NCI-H187 (cell line): ENCODE results near the gene NSD1.

ENCODE experiments used
- DNase-seq, 2 experiments: peaks; one replicate each; lab custom pipeline; 2025; lab: John Stamatoyannopoulos, UW

Gene NSD1

DNA sequence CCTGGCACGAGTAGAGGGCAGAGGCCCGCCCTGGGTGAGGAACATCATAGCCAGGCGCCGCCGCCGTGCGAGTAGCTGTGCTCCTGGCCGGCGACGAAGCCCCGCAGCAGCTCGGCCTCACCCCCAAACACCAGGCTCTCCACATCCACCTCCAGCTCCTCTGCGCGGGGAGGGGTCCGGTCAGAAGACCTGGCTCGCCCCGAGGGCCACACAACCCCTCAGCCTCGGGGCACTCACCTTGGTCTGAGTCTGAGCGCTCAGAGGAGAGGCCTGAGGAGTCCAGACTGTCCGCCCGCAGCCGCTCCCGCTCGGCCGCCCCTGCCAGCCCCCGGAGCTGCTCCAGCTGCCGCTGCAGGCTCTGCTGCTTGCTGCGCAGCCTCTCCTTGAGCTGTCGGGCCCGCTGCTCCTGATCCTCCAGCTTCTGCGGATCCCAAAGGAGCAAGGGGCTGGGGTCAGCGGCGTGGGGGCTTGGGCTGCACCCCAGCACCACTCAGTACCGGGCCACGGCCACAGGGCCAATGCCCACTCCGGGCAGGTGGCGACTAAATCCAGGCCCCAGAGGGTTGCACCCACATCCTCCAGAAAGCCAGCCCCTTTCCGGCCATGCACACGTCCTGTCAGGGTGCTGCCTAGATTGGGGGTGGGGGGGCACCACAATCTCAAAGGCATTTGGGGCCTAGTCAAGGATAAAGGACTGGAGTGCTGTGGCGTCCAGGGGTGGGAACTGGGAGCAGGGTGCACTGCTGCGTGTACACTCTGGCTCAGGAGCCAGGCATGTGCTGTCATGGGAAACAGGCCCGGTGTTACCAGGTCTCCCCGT is 174.2 kb downstream of the NSD1 start:
- no peak for DNase-seq

DNA sequence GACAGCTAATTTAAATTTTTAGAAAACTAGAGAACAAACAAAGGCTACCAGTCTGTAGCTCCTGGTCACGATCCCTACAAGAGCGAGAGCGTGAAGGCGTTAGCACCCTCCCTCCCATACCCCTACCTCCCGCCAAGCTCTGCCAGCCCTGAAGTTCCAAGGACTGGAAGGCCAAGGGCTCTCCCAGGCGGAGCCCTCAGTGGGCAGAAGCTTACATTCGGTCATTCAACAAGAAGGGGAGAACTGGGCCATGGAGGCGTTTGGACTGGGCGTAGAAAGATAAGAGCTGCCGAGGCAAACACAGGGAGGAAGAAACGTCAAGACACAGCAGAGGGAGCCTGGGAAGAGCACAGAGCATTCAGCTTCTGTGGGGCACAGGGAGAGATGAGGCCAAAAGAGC is 175.2 kb downstream of the NSD1 start:
- DNase-seq, result no peak

DNA sequence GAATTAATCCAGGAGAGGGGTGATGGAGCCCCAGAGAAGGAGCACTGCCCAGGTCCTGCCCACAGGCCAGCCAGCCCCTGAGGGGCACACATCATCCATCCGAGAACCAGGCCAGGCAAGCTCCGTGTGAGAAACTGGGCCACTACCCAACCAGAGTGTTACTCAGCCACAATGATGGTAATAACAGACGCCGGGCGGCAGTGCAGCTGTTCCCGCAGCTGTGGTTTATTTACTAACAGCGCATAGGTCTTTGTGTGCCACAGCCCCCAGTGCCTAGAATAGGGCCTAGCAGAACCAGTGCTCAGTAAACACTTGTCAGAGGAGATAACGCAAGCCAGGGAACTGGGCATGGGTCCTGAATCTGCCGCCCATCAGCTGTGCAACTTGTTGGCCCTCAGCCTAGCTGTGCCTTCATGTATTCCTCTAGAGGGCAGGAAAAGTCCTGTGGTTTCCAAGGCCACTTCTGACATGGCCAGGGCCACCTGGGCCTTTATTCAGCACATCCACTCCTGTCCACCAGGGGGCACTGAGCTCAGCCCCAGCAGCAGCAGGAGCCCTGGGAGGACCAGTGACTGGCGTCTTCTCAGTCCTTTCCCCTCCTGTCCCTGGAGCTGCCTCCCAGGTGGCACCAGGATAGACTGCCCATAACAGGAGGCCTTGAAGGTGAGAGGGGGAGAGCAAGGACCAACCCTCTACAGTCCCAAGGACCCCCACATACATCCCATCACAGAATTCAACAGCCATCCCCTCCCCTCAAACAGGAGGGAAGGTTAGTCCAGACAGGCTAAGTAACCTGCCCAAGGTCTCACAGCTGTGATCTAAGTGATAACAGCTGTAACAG is 176.0 kb downstream of the NSD1 start:
- peak; percentile 12 to 30 for DNase-seq

DNA sequence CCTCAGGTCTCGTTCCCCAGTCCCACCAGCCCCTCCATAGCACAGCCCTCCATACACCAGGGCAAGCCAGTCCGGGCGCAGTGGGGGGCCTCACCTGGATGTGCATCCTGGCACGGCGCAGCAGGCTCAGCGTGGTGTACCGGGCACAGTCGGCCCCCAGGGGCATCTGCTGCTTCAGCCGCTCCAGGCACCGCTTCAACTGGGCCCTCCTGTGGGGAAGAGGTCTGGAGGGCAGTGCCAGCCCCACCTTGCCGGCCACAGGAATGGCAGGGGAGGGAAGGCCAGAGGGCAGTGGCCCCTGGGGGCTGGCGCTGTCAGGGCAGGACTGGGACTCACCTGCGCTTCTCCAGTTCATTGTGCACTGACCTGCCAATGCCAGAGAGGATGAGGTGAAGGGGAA is 176.8 kb downstream of the NSD1 start:
- DNase-seq, result no peak

DNA sequence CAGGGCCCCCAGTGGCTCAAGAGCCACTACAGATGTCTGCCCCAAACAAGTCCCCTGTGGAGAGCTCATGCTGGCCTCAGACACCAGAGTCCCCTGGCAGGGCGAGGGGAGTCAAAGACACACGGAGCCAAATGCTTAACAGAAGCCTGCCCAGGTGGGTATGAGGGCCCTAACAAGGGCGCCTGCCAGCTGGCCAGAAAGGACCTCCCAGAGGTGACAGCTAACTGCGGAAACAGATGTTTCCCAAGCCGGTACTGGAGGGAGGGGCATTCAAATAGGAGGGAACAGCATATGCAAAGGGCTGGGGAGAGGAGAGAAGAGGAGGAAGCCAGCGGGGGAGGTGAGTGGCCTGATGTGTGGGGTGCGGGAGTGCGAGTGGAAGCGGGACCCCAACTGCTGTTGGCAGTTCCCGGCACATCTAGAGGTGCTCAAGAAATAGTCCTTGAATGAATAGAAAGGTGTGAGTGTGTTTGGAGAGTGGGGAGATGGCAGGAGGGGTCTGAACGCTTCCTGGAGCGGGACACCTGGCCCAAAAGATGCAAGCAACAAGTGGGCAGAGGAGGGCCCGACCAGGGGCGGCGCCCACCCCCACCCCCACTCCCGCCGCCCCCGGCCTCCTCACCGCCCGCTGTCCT is 177.3 kb downstream of the NSD1 start:
- DNase-seq, result no peak

DNA sequence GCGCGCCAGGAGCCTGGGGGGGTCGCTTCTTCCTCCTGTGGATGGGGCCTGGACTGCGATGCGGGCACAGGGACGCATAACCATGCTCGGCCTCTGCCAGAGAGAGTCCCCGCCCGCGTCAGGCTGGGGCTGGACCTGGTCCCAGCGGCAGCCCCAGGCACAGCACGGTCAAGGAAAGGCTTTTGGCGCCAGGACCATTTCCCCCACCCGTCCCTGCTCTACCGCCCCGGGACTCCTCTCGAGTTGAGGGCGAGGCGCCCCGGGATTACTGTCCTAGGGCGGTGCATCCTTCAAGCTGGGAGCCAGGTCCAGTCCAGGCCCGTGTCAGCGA is 177.8 kb downstream of the NSD1 start:
- no peak for DNase-seq

DNA sequence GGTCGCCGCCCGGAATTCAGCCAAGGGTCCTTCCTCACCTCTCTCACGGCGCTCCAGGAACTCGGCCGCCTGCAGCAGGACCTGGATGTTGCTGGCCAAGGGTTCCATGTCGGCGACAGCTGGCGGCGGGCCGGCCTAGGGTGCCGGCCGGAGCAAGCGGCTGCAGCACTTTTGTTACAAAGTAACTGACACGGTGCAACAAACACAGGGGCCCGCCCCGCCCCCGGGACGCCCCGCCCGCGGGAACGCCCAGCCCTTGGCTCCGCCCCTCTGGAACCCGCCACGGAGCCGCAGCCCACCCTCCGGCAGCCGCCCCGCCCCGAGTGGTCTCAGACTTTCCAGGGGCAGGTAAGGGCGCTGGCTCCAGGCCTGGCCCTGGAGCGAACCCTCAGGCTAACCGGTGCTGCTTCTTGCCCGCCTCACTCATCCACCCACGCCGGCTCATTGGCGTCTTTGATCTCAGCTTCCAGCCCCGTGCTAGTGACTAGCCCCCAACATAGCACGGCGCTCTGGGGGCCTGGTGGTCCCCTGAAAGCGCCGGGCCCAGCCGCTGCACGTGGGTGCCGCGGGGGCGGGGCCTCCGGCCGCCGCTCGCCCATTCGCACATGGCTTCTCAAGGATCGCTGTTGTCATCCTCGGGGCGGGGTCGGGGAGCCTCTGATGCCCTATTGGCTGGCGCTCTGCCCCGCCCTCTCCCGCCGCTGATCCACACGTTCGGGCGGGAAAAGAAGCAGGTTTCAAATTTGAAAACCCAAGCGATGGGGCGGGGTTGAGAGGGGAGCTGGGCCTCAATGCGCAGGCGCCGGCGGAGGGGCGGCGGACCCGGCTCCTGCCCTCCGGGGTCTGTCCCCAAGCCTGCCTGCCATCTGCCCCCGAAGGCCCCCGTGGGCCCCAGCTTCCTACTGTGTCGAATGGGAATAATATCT is 178.4 kb downstream of the NSD1 start, which contains the start of gene MXD3:
Gene MXD3, minus strand, starts transcription at position 176 of the 926 bp plus-strand sequence. Its CDS starts 68 bp downstream, at position 108.
- DNase-seq, result peak; percentile 92

DNA sequence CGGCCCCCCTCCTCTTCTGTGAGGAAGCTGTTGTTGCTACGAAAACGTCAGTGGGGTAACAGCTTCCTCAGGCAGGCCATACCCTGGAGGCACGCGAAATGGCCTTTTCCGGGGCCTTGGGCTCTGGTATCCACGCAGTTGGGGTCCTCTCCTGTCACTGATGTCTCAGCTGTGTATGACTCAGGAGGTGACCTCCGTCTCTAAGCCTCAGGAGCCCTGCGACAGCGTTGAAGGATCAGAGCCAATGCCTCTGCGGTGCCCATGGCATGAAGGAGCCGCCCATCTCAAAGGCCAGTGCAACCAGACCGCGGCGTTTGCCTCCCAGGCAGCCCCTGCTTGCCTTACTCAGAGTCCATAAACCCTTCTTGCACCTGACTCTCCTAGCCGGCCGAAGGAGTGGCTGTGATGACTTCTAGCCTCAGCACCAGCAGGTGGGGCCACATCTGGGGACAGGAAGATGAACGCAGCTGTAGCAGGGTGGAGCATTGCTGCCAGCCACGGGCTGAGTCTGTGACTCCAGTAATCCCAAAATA is 179.1 kb downstream of the NSD1 start:
- peak in 1 of 2 experiments; percentile 37 for DNase-seq

DNA sequence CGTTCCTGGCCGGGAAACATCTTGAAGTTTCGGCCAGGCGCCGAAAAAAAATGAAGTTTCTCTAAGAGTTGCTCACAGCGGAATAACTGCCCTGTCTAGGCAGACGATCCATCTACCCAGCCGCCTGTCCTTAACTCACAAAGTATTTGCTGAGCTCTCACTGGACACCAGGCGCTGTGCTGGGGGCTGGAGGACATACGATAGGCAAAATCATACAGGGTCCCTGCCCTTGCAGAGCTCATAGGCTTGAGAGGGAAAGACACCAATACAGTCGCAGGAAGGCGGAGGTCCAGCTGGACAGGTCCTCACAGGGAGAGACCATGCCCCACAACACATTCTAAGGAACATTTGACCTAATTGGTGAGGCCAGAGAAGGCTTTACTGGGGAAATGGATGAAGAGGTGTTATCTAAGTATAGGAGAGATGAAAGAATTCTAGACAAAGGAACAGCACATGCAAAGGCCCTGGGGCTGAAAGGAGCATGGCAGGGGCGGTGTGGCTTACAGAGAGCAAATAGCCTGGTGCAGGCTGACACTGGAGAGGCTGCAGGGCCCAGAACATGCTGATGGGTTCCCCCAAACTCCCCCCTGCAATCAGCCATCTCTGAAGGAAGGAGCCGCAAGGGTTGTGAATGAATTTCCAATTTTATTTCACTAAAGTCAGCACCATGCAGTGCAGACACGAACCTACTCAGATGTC is 180.1 kb downstream of the NSD1 start:
- no peak for DNase-seq

DNA sequence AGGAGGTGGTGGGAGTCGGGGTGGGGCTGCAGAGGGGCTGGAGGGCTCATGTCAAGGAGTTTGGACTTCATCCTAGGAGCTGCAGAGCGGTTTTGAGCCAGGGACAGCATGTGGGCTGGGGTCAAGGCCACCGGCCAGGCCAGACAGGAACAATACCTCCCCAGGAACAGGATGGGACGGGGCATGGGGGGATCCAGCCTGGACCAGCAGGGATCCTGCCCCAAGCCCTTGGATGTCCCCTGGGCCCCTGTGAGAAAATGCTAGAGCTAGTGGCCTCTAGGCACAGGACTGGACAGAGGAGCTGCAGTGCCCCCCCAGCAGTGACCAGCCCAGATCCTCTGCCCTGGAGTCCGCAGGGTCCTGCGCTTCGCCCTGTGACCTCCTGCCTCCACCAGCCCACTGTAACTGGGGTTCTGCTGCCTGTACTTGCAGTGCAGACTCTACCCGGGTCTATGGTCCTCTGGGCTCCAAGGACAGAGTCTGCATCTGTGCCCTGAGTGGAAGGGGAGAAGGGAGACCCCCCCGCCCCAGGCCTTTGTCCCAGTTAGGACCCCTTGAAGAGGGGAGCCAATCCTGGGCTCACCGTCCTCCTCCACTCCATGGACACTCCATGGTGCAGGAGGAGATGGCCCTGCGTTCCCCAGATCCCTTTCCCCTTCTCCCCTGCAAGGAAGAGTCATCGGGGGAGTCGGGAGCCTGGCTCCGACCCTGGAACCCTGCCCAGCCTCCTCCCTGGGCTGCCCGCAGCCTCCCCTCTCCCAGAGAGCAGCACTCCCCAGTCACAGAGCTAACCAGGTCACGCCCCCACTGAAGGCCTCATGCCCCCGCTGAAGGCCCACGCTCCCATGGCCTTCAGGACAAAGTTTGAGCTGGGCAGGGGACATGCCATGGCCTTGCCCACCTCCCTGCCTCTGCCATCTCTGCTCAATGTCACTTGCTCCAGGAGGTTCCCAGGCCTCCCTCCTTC is 181.1 kb downstream of the NSD1 start:
- no peak for DNase-seq

DNA sequence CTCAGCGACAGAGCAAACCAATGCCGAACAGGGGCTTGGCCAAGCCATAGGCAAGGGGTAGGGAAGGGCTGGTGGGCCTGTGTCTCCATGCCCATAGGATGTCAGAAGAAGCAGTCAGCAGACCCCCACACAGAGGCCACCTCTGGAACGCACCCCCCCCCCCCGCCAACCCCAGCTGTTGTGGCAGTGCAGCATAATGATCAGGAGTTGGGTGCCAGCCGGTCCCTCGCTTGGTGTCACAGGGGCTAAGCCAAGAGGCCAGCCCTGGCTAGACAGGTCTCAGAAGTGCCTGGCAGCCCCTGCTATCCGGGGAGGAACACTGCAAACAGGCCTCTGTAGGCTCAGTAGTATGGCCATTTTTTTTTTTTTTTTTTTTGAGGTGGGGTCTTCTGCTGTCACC is 181.8 kb downstream of the NSD1 start:
- no peak for DNase-seq

DNA sequence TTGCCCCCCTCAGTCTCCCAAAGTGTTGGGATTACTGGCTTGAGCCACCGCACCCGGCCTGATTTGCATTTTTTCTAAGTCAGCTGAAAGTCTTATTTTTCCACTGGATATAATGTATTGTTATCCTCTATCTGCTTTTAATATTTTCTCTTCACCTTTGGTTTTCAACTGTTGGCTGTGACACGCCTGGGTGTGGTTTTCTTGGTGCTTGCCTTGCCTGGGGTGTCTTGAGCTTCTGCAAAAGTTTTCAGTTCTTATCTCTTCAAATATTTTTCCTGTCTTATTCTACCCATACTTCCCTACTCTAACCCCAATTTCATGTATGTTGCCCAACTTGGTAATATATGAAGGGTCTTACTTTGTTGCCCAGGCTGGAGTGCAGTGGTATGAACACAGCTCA is 182.4 kb downstream of the NSD1 start:
- DNase-seq, result no peak

DNA sequence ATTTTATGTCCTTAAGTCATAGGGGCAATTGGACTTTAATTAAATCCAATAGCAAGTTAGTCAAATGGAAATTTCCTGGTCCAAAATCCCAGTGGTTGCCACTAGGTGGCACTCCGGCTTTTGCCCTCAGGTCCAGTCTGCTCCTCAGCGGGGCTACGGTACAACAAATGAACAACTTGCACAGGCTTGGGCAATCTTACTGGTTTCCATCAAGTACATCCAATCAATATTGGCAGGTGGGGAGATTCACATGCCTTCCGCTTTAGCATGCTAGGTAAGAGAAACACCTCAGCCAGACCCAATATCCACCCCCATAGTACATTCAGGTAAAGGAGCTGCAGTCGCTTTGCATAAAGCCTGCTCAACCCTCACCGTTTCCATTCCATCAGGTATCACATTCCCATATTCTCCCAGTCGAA is 184.4 kb downstream of the NSD1 start:
- peak; percentile 37 to 52 for DNase-seq

DNA sequence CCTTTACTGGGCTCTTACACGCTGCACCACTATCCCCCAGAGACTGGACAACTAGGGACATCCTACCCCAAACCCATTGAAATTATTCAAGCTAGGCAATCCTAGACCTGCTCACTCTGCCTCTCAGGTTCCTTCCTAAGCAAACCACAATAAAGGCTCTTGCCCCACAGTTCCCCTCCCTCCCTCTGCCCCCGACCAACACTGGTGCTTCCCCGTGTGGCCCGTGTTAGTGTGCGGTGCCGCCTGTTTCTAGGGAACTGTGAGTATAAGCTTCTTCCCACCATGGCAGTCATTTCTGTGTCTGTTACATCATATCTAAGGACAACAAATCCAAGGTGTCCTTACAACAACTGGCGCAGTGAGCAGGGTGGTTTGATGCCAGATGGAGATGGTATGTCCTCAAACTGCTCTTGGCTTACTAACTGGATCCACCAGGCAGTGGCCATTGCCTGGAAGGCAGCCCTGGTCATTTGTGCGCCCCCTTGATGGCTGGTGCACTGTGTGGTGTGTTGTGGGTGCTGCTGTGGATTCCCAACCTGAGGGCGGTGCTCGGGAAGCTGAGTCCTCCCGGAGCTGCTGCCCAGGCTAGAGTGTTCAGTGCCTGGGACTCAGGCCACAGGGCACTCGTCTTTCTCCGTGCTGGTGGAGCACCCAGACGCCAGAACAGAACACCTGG is 186.5 kb downstream of the NSD1 start:
- no peak for DNase-seq

DNA sequence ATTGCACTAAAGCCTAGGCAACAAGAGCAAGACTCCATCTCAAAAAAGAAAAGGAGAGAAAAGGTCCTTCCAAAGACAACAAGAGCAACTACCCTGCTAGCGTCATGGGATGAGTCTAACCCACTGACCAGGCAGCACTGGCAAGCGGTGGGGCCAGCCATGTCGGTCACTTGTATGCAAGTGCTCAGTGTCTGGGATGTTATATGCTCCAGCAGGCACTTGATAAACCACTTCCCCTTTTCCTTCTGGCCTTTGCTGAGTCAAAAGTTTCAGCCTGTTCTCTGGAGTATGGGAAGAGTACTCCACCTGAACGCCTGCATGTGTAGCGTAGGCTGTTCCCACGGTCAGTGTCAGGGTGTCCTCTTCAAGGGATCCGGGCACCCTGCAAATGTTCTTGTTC is 187.3 kb downstream of the NSD1 start:
- DNase-seq, result no peak

DNA sequence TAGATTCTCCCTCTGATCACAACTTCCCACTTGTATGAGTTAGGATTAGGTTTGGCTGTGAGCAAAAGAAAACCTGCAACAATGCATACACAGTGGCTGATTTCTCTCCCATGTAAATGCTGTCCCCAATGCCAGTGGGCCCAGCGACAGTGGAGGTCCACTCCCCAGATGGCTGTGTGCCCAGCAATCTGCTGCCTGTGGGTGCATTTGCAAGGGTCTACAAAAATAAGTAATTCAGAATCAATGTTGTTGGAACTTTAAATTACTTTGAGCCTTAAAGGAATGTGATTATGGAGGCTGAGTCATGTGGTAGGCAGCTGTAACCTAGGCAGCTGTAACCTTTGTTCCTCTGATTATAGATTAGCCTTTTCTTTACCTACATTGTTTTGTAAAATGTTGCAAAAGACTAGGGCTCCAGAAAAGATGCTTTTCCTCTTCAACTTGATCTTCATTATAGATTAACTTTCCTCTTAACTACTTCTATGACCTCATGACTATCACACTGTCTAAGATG is 192.4 kb downstream of the NSD1 start:
- DNase-seq, result no peak

DNA sequence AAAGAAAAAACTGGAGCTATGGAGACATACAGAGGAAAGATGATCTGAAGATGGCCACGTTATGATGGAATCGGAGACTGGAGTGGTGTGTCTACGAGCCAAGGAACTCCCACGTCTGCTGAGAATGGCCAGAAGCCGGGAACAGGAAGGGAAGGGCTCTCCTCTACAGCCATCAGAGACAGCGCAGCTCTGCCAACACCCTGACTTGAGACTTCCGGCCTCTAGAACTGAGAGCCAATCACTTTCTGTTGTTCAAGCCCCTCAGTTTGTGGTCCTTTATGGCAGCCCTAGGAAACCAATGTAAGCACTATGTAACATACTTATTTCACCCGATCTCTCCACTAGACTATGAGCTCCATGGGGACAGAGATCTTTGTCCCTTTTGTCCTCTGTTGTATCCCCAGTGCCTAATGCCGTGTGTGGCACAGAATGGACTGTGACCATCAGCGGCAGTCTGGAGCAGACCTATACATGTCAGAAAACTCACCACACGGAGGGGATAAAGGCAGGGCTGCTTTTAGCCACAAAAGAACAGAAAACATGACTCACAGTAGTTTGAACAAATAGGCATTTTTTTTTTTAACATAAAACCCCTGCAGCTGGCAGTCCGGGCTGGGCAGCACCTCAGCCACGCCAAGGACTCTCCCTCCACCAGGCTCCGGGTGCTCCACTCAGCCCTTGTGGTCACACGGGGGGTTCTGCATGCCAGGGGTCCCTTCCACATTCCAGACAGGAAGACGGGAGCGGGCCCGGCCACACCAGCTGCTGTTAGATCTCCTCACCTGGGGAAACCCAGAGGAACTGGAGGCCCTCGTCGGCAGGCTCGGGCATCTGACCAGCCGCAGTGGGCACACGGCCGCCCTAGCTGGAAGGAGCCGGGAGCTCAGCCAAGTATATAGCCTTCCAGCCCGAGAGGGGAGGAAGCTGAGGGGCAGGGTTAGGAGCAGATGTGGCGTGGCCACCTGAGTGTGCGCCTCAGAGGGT is 194.3 kb downstream of the NSD1 start:
- no peak for DNase-seq
